ENCODE results near the gene MTHFD2L. TPM values are rescaled to one million over a fixed set of nuclear protein-coding genes. Genes with fewer than 3 reads are reported as not detected.

Gene MTHFD2L
- total RNA-seq, 1 experiment from 2014 or later, result 11.6 TPM

- Histone ChIP-seq H4K91ac (ENCODE audit: insufficient read length, low read depth, low read length) (no peak overlapping the region), H2BK120ac (ENCODE audit: low read depth, low read length, poor library complexity, severe bottlenecking) (no peak overlapping the region), H4K8ac (replicated peaks; ENCODE audit: insufficient read length, low read depth, low read length) (no peak overlapping the region), H4K20me1 (ENCODE audit: control insufficient read depth, insufficient read depth, insufficient read length) (no peaks in the 10 kb centered on the region), H2AK5ac (ENCODE audit: insufficient read length, low read length) (no peak overlapping the region), H3K4me2 (ENCODE audit: insufficient read depth, insufficient read length, low read length) (no peak overlapping the region), H3K79me1 (ENCODE audit: insufficient read depth, low read depth, low read length, poor library complexity, severe bottlenecking) (no peaks in the 10 kb centered on the region), H3T11ph (ENCODE audit: low read length) (no peak overlapping the region), H3K18ac (ENCODE audit: insufficient read length, low read depth, low read length) (no peak overlapping the region), H4K5ac (ENCODE audit: insufficient read length, low read depth, low read length) (no peak overlapping the region), H3K4me1 (ENCODE audit: insufficient read depth, low read length) (no peaks in the 10 kb centered on the region), H3K9me3 (ENCODE audit: control insufficient read depth, low read depth, low read length) (no peaks in the 10 kb centered on the region), H3K27ac (ENCODE audit: insufficient read length, low read depth, low read length) (no peak overlapping the region), H2BK5ac (ENCODE audit: insufficient read length, low read length) (no peak overlapping the region), H3K56ac (ENCODE audit: insufficient read length, low read depth, low read length) (no peak overlapping the region), H3K9ac (ENCODE audit: extremely low read depth, insufficient read length, low read length) (no peak overlapping the region), H2BK12ac (ENCODE audit: insufficient read length, low read depth, low read length) (no peak overlapping the region), H2BK20ac (ENCODE audit: low read depth, low read length, poor library complexity, severe bottlenecking) (no peak overlapping the region), H3K79me2 (ENCODE audit: insufficient read depth, low read length) (no peaks in the 10 kb centered on the region), H3K23me2 (ENCODE audit: insufficient read length, low read depth, low read length, poor library complexity, severe bottlenecking) (no peaks in the 10 kb centered on the region), H3K27me3 (ENCODE audit: insufficient read depth, low read length) (no peaks in the 10 kb centered on the region), H2AFZ (ENCODE audit: low read length) (no peak overlapping the region), H3K23ac (ENCODE audit: insufficient read length, low read depth, low read length) (no peak overlapping the region), H3K14ac (ENCODE audit: insufficient read depth, low read length) (no peak overlapping the region), H3K4ac (ENCODE audit: low read depth, low read length) (no peak overlapping the region), H2BK15ac (ENCODE audit: low read depth, low read length) (no peak overlapping the region)
- WGBS (ENCODE audit: extremely low coverage, insufficient read length, low lambda C conversion rate), result no CpG with 5 or more reads among the region's 1 CpG
- Mint-ChIP-seq H3K4me1 (no peaks in the 10 kb centered on the region), H3K9me3 (no peaks in the 10 kb centered on the region), H3K4me3 (no peak overlapping the region), H3K36me3 (ENCODE audit: insufficient read depth in 1 of 3, low read depth in 3 of 3) (no peaks in the 10 kb centered on the region), H3K27me3 (ENCODE audit: low read depth) (no peaks in the 10 kb centered on the region), H3K27ac (no peak overlapping the region)
- TF ChIP-seq, protein P1, sequence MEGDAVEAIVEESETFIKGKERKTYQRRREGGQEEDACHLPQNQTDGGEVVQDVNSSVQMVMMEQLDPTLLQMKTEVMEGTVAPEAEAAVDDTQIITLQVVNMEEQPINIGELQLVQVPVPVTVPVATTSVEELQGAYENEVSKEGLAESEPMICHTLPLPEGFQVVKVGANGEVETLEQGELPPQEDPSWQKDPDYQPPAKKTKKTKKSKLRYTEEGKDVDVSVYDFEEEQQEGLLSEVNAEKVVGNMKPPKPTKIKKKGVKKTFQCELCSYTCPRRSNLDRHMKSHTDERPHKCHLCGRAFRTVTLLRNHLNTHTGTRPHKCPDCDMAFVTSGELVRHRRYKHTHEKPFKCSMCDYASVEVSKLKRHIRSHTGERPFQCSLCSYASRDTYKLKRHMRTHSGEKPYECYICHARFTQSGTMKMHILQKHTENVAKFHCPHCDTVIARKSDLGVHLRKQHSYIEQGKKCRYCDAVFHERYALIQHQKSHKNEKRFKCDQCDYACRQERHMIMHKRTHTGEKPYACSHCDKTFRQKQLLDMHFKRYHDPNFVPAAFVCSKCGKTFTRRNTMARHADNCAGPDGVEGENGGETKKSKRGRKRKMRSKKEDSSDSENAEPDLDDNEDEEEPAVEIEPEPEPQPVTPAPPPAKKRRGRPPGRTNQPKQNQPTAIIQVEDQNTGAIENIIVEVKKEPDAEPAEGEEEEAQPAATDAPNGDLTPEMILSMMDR (conservative IDR thresholded peaks at IDR 0.05), result no peak
- DNase-seq, result no peak
Measured at GRCh38 chr4:74287164-74287563, 129.2 kb downstream of the MTHFD2L start.

Measured in H9 (cell line).